ENCODE data around the gene SHB. TPM values are rescaled to one million over a fixed set of nuclear protein-coding genes. Genes with fewer than 3 reads are reported as not detected.

SHB gene
- total and polyA plus RNA-seq, 10 donors = 1.2 to 20.5 (median 7.1) TPM

- intact Hi-C loops (cut with DNase I; ENCODE audit: low total_unique reads) = no loop called here
- H3K9me3 ChIP-seq = no peaks in the 10 kb centered on the region
- no peak for DNase-seq
- TF ChIP-seq POLR2A (IDR thresholded peaks at IDR 0.05) = no peak
- H3K27me3 ChIP-seq (replicated peaks in 1 of 7) = peaks cover 0 to 27% (median 0%) of the 10 kb centered on the region in 7 donors
- WGBS, 5 donors = 85 to 92% (median 87%) methylated on average over 7 to 8 of the region's 8 CpGs
- no peaks in the 10 kb centered on the region for H3K4me1 ChIP-seq
- H3K36me3 ChIP-seq = no peaks in the 10 kb centered on the region
- H3K27ac ChIP-seq = no peak overlapping the region
- no peak overlapping the region for H3K4me3 ChIP-seq
These were observed 38.8 kb upstream of the SHB start for GRCh38 chr9:38107811-38108304.

GRCh38 chr9:38107405-38107804 lies 38.4 kb upstream of the SHB start:
- no peaks in the 10 kb centered on the region for H3K9me3 ChIP-seq
- DNase-seq = no peak
- H3K27me3 ChIP-seq (replicated peaks in 1 of 7) = peaks cover 0 to 26% (median 0%) of the 10 kb centered on the region in 7 donors
- no peak overlapping the region for H3K27ac ChIP-seq
- 75 to 85% (median 78%) methylated on average over 3 of the region's 3 CpGs for WGBS, 5 donors
- intact Hi-C loops (cut with DNase I; ENCODE audit: low total_unique reads) = no loop called here
- H3K36me3 ChIP-seq = no peaks in the 10 kb centered on the region
- H3K4me3 ChIP-seq = no peak overlapping the region
- no peak for TF ChIP-seq CTCF (IDR thresholded peaks at IDR 0.05 in 8 of 11, conservative IDR thresholded peaks at IDR 0.05 in 3 of 11)
- TF ChIP-seq POLR2AphosphoS5 (IDR thresholded peaks at IDR 0.05) = no peak
- no peak for TF ChIP-seq POLR2A (IDR thresholded peaks at IDR 0.05)
- H3K4me1 ChIP-seq = no peaks in the 10 kb centered on the region

DNA sequence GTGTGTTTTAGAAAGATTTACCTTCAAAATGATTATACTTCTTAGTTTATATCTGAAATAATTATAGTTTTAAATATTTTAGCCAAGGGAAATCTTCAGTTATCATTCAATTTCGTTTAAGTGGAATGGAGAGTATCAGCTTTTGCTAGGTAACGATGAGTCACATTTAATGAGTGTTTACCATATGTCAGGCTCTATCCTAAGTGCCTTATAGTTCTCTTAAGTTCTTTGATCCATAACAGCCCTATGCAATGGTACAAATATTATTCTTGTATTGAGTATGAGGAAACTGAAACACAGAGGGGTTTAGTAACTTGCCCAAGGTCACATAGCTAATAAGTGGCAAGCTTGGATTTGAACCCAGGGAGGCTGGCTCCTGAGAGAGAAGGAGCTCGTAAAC lies 37.5 kb upstream of the SHB start:
- H3K9me3 ChIP-seq = no peaks in the 10 kb centered on the region
- no peak overlapping the region for H3K4me3 ChIP-seq
- H3K36me3 ChIP-seq = no peaks in the 10 kb centered on the region
- intact Hi-C loops (cut with DNase I; ENCODE audit: low total_unique reads) = no loop called here
- no peaks in the 10 kb centered on the region for H3K4me1 ChIP-seq
- TF ChIP-seq CTCF (IDR thresholded peaks at IDR 0.05 in 8 of 11, conservative IDR thresholded peaks at IDR 0.05 in 3 of 11) (no peak), POLR2AphosphoS5 (IDR thresholded peaks at IDR 0.05) (no peak), POLR2A (IDR thresholded peaks at IDR 0.05) (no peak)
- H3K27ac ChIP-seq = no peak overlapping the region
- 78 to 85% (median 82%) methylated on average over 3 of the region's 3 CpGs for WGBS, 5 donors
- DNase-seq = no peak
- peaks cover 0 to 28% (median 0%) of the 10 kb centered on the region in 7 donors for H3K27me3 ChIP-seq (replicated peaks in 1 of 7)

DNA sequence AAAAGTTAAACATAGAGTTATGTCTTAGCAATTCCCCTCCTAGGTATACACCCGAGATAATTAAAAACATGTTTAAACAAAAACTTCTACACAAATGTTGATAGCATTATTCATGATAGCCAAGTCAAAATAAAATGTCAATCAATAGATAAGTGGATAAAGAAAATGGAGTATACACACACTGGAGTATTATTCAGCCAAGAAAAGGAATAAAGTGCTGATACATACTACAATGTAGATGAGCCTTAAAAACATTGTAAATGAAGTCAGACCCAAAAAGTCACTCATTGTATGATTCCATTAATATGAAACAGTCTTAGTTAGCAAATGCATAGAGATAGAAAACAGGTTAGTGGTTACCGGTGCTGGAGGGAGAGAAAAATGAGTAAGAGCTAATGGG lies 34.3 kb upstream of the SHB start:
- Histone ChIP-seq H3K4me3 (no peak overlapping the region), H3K36me3 (no peaks in the 10 kb centered on the region), H3K4me1 (no peaks in the 10 kb centered on the region), H3K9me3 (no peaks in the 10 kb centered on the region), H3K27ac (no peak overlapping the region), H3K27me3 (replicated peaks in 1 of 7) (peaks cover 0 to 19% (median 0%) of the 10 kb centered on the region in 7 donors)
- WGBS, 5 donors = 89 to 96% (median 90%) methylated on average over 2 of the region's 2 CpGs
- DNase-seq = no peak
- no peak for TF ChIP-seq POLR2AphosphoS5 (IDR thresholded peaks at IDR 0.05)
- no peak for TF ChIP-seq CTCF (IDR thresholded peaks at IDR 0.05 in 8 of 11, conservative IDR thresholded peaks at IDR 0.05 in 3 of 11)
- TF ChIP-seq POLR2A (IDR thresholded peaks at IDR 0.05) = no peak
- intact Hi-C loops (cut with DNase I; ENCODE audit: low total_unique reads) = no loop called here

- Histone ChIP-seq H3K27ac (no peak overlapping the region), H3K9me3 (no peaks in the 10 kb centered on the region), H3K27me3 (replicated peaks in 1 of 7) (peaks cover 0 to 19% (median 0%) of the 10 kb centered on the region in 7 donors), H3K36me3 (no peaks in the 10 kb centered on the region), H3K4me1 (no peaks in the 10 kb centered on the region), H3K4me3 (no peak overlapping the region)
- intact Hi-C loops (cut with DNase I; ENCODE audit: low total_unique reads) = no loop called here
- TF ChIP-seq POLR2AphosphoS5 (IDR thresholded peaks at IDR 0.05) = no peak
- no peak for TF ChIP-seq CTCF (IDR thresholded peaks at IDR 0.05 in 8 of 11, conservative IDR thresholded peaks at IDR 0.05 in 3 of 11)
- TF ChIP-seq POLR2A (IDR thresholded peaks at IDR 0.05) = no peak
- DNase-seq = no peak
- 85 to 94% (median 92%) methylated on average over 5 of the region's 5 CpGs for WGBS, 5 donors
These were observed 32.4 kb upstream of the SHB start for GRCh38 chr9:38101423-38101822.
